NB4 (cell line): ENCODE measurements around the gene CNTLN.
A peak's percentile ranks its signal among the peaks of the same experiment; 100 is the strongest.
"Not testable (repeated sequence)": the region's sequence is repeated elsewhere in the genome, so short reads cannot be mapped to it uniquely, and the experiment has no call there.

Experiments used
- DNase-seq: peaks from one replicate; pipeline ENCODE4 v3.0.0; 2010; ENCODE audit warnings: low read depth
- H3K4me3 ChIP-seq: one replicate; pipeline ENCODE4 v1.5.1; 2011; ENCODE audit warnings: mild to moderate bottlenecking, low read depth, low read length, moderate library complexity
- MYC ChIP-seq: IDR thresholded peaks from 2 replicates; pipeline ENCODE4 v1.6.1; 2011; ENCODE audit warnings: low read depth, low read length
- POLR2A ChIP-seq: IDR thresholded peaks from 2 replicates; pipeline ENCODE4 v1.6.1; 2011; ENCODE audit warnings: mild to moderate bottlenecking; ENCODE audit not compliant: insufficient read length; ENCODE audit errors: extremely low read depth
- TF ChIP-seq, protein P1 (sequence below): IDR thresholded peaks from one replicate; pipeline ENCODE4 v1.5.1; 2012; ENCODE audit warnings: low read depth, low read length
- TF ChIP-seq, protein P2 (sequence below): IDR thresholded peaks from 2 replicates; pipeline ENCODE4 v1.6.1; 2011; ENCODE audit warnings: low read depth, low read length

Gene CNTLN

DNA sequence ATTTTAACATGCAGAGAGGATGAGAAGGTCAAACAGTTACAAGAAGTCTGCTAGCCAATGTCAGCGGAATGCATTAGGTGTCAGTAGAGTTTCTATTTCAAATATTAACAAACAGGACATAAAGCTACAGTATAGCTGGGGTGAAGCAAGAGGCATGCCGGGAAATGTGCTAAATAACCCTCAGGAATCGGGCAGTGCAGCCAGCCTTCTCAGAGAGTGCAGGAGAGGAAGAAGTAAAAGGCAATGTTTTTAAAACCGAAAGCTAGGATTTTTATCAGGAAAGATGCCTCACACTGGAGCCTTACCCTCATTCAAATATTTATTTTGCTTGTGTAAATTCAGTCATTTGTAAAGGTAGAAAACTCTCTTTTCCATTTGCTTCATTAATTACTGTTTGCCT is 384.9 kb downstream of the CNTLN start:
- H3K4me3 ChIP-seq, result no peak overlapping the region
- peak; percentile 14 for DNase-seq
- TF ChIP-seq MYC (no peak), POLR2A (no peak)
- TF ChIP-seq, protein P1, sequence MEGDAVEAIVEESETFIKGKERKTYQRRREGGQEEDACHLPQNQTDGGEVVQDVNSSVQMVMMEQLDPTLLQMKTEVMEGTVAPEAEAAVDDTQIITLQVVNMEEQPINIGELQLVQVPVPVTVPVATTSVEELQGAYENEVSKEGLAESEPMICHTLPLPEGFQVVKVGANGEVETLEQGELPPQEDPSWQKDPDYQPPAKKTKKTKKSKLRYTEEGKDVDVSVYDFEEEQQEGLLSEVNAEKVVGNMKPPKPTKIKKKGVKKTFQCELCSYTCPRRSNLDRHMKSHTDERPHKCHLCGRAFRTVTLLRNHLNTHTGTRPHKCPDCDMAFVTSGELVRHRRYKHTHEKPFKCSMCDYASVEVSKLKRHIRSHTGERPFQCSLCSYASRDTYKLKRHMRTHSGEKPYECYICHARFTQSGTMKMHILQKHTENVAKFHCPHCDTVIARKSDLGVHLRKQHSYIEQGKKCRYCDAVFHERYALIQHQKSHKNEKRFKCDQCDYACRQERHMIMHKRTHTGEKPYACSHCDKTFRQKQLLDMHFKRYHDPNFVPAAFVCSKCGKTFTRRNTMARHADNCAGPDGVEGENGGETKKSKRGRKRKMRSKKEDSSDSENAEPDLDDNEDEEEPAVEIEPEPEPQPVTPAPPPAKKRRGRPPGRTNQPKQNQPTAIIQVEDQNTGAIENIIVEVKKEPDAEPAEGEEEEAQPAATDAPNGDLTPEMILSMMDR, result no peak
- TF ChIP-seq, protein P2, sequence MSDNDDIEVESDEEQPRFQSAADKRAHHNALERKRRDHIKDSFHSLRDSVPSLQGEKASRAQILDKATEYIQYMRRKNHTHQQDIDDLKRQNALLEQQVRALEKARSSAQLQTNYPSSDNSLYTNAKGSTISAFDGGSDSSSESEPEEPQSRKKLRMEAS, result no peak

- H3K4me3 ChIP-seq, result no peak overlapping the region
- TF ChIP-seq, protein P1, result no peak
- TF ChIP-seq POLR2A (no peak), MYC (no peak)
- TF ChIP-seq, protein P2, result no peak
- DNase-seq, result no peak
Observed at GRCh38 chr9:17520268-17521064, 385.6 kb downstream of the CNTLN start.

DNA sequence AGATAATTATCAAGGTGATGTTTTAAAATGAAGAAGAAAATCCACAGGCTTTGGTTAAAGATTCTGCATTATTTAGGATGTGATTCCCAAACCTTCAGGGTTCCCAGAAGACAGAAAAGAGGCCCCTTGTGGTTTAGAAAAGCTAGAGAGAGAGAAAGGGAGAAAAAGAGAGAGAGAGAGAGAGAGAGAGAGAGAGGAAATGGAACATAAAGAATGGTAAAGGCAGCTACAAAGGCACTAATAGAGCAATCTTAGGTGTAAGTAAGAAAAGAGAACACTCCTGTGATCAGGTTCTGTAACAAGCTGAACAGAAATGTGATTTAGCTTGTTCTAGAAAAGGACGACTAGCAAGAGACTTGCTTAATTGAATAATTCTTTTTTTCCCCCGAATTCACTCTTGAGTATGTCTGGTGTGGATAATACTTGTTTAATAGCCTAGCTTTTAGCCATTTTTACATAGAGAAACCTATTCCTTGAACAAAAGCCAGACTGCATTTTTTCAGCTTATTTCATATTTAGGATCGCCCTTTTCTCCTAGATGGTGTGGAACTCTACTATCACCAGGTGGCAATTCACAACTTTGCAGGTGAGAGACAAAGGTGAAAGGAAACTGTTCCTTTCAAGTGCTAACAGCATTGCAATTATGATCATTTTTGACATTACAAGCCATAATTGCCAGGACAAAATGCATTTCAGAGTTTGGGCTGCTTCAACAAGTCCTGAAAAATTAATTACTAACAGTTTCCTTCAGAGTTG is 386.4 kb downstream of the CNTLN start:
- TF ChIP-seq, protein P1, result no peak
- TF ChIP-seq MYC (no peak), POLR2A (no peak)
- TF ChIP-seq, protein P2, result no peak
- no peak overlapping the region for H3K4me3 ChIP-seq
- DNase-seq, result no peak

- DNase-seq, result peak; percentile 58
- H3K4me3 ChIP-seq, result not testable (repeated sequence)
Observed at GRCh38 chr9:17526726-17527125, 391.9 kb downstream of the CNTLN start.

- TF ChIP-seq POLR2A (no peak), MYC (no peak)
- TF ChIP-seq, protein P1, result no peak
- TF ChIP-seq, protein P2, result no peak
- peak; percentile 44 for DNase-seq
- no peak overlapping the region for H3K4me3 ChIP-seq
Observed at GRCh38 chr9:17528859-17529258, 394.0 kb downstream of the CNTLN start.

GRCh38 chr9:17531642-17532254 is 396.9 kb downstream of the CNTLN start:
- peak; percentile 68 for DNase-seq
- TF ChIP-seq, protein P1, result peak; percentile 86
- TF ChIP-seq MYC, result no peak
- TF ChIP-seq, protein P2, result peak; percentile 95
- no peak overlapping the region for H3K4me3 ChIP-seq
